ENCODE data around the gene GLOD5.

The GLOD5 gene

DNA sequence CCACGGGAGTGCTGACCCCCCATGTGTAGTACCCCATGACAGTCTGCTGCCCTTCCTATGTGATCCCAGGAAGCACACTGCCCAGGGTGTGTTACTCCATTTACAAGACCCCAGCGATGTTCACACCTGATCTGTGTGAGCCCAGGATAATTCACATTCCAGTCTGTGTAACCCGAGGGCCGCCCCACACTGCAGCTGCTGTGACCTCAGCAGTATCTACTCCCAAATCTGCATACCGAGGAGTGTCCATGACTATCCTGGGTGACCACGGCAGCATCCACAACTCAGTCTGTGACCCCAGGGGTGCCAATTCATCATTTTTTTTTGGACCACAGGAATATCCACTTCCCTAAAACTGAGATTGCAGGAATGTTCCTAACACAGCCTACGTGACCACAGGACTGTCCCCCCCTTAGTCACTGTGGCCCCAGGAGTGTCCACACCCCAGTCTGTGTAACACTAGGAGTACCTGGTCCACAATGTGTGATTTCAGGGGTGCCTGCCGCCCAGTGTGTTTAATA lies 7.8 kb upstream of the GLOD5 start:
- DNase-seq (ENCODE audit: low spot score): no peak

DNA sequence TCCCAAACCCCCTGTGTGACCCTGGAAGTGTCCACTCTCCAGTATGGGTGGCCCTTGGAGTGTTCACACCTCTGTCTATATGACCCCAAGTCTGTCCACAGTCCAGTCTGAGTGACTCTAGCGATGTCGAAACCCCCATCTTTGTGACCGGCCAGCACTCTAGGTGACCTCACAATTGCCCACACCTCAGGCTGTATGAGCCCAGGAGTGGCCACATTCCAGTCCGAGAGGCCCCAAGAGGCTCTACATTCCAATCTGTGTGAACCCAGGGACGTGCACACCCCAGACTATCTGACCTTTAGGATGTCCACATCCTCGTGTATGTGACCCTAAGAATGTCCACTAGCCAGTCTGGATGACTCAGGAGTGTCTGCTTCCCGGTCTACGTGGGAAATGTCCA lies 7.3 kb upstream of the GLOD5 start:
- no peak for DNase-seq (ENCODE audit: low spot score)

DNA sequence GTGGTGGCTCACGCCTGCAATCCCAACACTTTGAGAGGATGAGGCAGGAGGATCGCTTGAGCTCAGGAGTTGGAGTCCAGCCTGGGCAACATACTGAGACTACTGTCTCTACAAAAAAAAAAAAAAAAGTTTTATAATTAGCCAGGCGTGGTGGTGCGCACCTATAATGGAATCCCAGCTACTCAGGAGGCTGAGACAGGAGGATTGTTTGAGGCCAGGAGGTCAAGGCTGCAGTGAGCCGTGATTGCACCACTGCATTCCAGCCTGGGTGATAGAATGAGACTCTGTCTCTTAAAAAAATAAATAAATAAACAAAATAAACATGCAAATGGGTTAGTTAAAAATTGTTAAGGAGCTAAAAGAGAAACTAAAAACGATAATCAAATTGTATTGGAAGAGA lies 7.7 kb downstream of the GLOD5 start:
- no peak for DNase-seq (ENCODE audit: low spot score)

DNA sequence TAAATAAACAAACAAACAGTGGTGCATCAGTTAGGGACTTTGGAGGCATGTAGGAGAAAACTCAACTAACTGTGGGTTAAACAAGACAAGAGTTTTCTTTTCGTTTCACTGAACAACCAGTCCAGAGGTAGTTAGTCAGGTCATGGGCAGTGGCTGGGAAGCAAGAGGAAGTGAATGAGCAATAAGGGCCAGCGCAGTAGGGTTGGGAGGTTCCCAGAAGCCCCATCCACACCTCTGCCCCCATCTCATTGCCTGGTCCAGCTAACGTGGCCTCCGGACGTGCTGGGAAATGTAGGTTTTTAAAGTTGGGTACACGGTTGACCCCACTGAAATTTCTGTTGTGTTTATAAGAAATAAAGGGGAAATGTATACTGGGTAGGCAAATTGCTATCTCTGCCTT lies 8.7 kb downstream of the GLOD5 start:
- DNase-seq (ENCODE audit: low spot score): no peak

DNA sequence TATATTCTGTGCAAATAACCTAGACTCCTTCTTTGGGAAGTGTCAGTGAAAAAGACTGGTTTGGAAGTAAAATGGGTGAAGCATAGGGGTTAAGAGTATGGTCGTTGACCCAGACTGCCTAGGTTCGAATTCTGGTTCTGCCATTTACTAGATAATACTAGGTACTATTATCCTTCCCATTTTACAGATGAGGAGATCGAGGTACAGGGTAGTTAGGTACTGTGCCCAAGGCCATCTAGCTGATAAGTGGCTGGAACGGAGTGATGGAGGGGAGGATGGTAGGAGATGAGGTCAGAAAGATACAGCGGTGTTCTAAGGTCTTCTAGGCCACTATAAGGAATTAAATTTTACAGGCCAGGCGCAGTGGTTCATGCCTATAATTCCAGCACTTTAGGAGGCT lies 11.1 kb downstream of the GLOD5 start:
- DNase-seq (ENCODE audit: low spot score): no peak

DNA sequence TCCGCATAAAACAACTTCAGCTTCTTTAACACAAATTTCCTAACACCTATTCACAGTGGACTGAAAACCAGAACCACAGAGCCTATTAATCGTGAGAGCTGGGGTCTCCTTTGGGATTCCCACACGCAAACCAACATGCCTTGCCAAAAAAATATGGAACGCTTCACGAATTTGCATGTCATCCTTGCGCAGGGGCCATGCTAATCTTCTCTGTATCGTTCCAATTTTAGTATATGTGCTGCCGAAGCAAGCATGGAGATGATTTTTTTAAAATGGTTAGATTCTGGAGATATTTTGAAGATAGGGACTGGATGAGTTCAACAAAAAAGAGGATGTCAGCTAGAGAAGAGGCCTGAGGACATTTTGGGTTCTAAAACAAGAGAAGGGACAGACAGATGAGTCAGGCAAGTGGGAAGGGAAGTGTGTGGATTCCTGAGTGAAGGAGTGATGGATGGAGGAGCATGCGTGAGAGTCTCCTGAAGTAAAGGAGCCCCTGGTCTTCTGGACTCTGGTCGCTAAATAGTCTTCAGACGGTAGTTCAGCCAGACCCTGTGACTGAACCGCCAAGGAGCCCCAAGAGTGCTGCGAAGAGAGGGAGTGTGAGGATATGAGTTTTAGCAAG lies 15.4 kb downstream of the GLOD5 start:
- DNase-seq (ENCODE audit: low spot score): no peak

DNA sequence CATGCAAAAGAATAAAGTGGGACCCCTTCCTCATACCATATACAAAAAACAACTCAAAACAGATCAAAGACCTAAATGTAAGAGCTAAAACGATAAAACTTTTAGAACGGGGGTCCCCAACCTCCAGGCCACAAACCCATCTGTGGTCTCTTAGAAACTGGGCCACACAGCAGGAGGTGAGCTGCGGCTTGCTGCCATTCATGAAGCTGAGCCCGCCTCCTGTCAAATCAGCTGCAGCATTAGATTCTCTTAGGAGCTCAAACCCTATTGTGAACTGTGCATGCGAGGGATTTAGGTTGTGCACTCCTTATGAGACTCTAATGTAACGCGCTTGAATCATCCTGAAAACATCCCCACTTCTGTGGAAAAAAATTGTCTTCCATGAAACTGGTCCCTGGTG lies 17.9 kb downstream of the GLOD5 start:
- DNase-seq (ENCODE audit: low spot score): no peak

DNA sequence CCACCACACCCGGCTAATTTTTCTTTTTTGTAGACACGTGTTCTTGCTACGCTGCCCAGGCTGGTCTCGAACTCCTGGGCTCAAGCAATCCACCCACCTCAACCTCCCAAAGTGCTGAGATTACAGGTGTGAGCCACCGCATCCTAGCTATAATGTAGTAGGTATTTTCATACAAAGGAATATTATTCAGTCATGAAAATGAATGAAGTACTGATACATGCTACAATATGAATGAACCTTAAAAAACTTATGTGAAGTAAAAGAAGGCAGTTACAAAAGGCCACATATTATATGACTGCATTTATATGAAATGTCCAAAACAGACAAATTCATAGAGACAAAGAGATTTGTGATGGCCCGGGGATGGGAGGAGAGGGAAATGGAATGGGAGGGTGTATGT lies 20.2 kb downstream of the GLOD5 start:
- no peak for DNase-seq (ENCODE audit: low spot score)

DNA sequence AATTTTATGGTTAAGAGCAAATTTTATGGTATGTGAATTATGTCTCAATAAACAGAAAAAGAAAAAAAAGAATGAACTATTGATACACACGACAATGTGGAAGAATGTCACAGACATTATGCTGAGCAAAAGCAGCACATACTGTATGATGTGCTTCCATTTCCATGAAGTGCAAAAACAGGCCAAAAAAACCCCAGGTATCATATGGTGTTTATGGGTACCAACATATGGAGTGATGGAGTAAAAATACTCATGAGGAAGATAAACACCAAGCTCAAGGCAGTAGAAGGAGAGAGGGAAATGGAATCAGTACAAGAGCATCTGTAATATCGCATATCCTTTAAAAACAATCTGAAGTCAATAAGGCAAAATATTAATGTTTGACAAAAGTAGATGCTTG lies 20.7 kb downstream of the GLOD5 start:
- no peak for DNase-seq (ENCODE audit: low spot score)

DNA sequence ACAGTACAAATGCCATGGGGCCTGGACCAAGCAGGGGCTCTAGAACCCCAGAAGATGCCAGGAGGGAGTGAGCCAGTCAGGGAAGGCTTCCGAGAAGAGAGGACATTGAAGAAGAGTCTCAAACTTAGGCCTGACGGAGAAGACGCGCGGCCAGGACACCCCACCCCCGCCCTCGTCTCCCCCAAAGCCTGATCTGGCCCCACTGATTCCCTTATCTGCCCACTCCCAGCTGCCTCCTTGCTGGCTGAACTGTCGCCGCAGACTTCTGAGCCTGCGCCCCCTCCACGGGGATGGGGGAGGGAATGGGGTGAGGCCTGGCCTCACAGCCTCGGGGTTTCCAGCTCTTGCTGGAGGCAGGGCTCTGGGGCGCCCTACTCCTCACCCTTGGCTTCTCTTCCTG lies 21.2 kb downstream of the GLOD5 start:
- no peak for DNase-seq (ENCODE audit: low spot score)

DNA sequence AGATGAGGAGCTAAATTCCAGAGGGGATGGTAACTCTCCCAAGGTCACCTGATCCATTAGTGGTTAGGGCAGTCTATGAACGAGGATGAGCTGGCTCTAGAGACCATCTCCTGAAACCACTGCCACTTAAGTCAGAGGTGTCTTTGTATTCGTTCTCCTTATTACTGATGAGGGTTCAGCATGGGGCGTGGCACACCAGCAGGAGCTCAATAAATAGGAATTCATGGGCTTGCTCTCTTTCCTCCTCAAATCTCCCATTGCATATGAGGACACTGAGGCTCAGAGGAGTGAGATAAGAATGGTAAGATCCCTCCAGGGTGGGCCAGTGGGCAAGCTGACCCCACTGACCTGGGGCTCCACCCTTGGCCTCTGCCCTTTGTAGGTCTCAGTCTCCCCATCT lies 23.2 kb downstream of the GLOD5 start:
- DNase-seq (ENCODE audit: low spot score): no peak

DNA sequence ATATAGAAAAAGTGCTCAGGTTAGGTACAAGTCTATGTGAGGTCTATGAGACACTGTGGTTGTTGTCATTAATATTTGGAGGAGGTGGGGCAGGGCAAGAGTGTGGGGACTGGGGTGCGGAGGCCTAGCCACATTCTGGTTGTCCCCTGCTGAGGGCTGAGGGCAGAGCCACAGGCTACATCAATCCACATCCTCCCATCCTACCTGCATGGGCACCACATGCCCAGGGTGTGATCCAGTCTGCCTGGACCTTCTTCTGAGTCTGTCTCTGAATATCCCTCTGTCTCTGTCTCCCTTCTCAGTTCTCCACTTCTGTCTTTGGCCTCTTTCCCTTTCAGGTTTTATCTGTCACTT lies 23.6 kb downstream of the GLOD5 start:
- DNase-seq (ENCODE audit: low spot score): no peak

DNA sequence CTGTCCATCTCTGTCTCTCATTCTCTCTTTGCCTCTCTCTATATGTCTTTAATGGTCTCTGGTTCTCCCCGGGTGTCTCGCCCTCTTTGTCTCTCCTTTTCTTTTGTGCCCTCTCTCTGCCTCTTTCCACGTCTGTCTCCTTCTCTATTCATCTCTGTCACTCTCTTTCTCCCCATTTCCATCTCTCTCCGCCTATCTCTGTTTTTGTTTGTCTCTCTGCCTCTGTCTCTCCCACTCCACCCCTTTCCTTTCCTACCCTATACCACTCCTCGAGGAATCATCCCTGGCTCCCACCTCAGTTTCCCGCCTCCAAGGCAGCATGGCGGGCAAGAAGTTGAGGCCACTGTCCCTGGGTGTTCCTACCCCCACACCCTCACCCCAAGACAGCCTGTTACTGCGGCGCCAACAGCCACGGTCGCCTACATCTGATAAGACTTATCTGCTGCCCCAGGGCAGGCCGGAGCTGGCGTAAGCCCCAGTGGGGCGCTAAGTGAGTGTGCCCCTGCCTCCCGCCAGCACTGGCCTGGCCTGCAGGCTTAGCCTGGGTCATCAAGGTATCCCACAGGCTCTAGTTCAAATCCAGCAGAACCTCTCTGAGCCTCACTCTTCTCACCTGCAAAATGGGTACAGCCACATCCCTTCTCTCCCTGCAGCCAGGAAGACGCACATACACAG lies 24.1 kb downstream of the GLOD5 start:
- DNase-seq (ENCODE audit: low spot score): no peak

DNA sequence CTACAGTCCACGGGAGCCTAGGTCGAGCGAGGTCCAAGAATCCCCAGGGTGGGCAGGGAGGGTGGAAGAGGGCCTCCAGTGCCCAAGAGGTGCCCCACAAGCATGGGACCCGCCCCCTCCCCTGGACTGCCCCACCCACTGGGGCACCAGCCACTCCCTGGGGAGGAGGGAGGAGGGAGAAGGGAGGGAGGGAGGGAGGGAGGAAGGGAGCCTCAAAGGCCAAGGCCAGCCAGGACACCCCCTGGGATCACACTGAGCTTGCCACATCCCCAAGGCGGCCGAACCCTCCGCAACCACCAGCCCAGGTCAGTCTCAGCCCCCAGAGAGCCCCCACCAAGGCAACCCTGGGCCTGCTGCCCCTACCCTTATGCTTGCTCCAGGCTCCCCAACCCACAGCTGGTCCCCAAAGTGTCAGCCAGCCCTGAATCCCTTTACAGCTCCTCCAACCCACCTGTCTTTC lies 24.8 kb downstream of the GLOD5 start, which contains the start of gene GATA1:
GATA1 (plus strand) TSS at position 250 of the 460 bp plus-strand sequence. CDS start 4,520 bp downstream, outside the sequence.
- DNase-seq (ENCODE audit: low spot score): no peak

DNA sequence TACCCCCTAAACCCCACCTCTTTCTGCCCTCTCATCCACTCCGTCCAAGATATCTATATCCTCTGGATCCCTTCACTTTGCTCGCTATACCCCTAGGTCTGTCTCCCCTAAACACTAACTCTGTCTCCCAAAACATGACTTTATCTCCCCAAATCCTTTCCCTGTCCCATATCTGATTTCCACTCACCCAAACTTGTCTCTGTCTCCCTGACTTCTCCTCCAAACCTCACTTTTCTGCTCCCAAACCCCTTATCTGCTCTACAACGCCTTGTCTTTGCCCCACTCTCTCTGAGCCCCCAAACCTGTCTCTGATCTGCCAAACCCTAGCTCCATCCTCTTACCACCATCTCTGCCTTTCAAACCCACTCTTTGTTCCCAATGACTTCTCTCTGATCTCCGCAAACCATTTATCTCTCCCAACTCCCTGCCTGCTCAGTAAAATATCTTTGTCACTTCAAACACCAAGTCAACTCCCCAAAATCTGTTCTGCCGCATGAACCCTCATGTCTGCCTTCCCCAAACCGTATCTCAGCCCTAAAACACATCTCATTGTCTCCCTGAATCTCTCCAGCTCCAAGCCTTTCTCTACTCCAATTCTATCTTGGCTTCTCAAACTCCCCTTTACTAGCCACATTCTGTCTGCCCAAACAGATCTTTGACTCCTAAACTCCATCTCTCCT lies 25.4 kb downstream of the GLOD5 start:
- no peak for DNase-seq (ENCODE audit: low spot score)

DNA sequence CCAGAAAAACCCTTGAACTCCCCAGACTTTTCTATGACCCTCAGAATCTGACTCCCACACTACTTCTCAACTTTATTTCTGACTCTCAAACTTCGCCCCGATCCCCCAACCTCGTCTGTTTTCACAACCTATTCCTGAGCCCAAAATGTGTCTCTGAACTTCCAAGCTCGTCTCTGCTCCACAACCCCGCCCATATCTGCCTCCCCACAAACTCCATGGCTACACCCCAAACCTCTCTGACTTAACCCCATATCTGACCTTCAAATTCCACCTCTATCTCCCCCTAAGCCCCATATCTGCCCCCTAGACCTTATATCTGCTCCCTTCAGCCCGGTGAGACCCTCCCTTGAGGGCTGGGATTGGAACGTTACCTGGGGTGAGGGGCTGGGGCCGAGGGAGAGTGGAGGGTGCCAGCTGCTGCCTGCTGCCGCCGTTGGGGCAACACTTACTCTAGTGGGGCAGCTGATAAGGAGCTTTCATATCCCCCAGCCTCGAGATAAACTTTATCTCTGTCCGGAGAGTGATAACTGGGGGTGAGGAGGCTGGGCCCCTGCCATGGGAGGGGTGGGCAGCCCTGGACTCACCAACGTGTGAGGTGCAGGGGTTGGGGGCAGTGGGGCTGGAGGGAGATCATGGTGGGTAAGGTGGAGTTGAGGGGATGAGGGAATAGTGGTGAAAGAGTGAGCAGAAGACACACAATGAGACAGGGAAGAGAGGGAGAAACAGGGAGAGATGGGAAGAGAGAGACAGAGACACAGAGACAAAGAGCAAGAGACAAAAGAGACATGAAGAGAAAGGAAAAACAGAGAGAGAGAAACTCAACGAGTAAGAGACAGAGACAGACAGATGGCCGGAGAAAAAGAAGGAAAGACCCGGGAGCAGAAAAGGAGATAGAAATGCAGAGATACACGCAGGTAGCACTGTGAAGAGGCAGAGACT lies 26.2 kb downstream of the GLOD5 start:
- DNase-seq (ENCODE audit: low spot score): no peak

DNA sequence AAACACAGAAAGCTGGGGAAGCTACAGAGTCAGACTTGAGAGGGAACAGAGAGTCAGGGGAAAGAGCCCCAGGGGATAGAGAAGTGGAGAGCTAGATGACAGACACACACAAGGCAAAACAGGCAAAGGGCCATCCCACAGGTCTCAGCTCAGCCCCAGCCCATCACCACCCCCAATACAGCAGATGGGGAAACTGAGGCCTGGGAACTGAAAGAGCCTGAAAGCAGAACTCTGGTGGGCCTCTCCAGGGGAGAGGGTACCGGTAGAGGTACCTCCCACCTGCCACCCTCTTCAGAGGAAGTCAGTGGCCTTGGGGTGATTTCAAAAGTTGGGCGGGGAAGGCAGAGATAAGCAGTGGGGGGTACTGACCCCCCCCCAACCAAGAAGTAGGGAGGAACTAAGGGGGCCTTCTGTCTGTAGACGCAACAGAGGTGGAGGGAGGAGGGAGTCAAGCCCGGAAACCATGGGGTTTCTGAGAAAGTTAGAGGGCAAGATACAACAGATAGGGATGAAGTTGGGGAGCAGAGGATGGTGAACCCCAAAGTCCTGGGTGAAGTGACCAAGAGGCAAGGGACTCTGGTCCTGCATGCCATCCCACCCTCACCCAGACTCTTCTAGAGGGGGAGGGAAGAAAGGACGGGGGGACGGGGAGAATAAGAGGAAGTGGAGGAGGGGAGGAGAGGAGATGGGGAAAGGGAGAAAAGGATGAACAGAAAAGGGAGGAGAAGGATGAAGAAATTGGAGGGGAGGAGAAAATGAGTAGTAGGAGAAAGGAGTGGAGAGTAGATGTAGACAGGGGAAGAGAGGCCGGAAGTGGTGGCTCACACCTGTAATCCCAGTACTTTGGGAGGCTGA lies 28.0 kb downstream of the GLOD5 start:
- no peak for DNase-seq (ENCODE audit: low spot score)

DNA sequence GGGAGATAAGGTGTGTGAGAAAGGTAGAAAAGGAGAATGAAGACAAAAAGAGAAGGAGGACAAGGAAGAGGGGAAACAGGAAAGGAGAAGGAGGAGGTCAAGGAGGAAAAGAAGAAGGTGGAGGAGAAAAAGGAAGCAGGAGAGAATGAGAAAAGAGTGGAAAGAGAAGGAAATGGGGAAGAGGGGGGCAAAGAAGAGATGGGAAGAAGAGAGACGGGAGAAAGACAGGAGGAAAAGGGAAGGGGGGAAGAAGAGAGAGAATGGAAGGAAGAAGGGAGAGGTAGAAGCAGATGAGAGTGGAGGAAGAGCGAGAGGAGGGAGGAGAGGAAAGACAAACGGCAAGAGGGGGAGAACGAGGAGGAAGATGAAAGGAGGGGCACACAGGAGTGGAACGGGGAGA lies 28.9 kb downstream of the GLOD5 start:
- no peak for DNase-seq (ENCODE audit: low spot score)

DNA sequence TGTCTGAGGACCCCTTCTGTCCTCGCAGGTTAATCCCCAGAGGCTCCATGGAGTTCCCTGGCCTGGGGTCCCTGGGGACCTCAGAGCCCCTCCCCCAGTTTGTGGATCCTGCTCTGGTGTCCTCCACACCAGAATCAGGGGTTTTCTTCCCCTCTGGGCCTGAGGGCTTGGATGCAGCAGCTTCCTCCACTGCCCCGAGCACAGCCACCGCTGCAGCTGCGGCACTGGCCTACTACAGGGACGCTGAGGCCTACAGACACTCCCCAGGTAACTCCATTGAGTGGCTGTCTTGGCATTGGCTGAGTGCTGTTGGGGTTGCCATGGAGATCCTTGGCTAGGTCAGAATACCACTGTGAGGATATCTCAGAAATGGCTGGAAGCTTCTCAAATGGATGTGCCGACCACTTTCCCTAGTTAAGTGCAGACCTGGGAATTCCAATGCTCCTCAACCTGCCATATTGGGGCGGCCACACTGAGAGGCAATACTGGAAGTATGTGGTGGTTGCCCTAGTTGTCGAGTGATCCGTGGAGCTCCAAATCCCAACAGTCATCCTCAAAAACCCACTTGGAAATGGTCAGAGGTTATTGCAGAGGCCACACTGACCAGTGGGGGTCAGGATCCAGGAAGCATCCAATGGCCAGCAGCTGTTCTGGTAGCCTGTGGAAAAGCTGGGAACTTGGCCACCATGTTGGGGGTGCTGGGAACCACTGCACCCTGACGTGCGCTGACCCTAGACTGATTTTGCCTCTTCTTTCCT lies 29.7 kb downstream of the GLOD5 start:
- no peak for DNase-seq (ENCODE audit: low spot score)

DNA sequence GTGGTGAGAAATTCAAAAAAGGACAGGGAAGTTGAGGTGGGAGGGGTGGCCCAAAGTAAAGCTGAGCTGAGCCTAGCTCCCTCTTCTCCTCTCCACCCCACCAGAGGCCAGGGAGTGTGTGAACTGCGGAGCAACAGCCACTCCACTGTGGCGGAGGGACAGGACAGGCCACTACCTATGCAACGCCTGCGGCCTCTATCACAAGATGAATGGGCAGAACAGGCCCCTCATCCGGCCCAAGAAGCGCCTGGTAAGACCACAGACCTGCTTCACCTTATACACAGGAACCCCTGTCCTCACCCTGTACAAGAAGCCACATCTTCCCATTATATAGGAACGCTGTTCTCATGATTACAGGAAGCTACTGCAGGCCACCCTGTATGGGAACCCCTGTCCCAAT lies 30.7 kb downstream of the GLOD5 start:
- DNase-seq (ENCODE audit: low spot score): no peak
